HT-29 (cell line): ENCODE data around the gene CACNG5. TPM values are rescaled to one million over a fixed set of nuclear protein-coding genes. Genes with fewer than 3 reads are reported as not detected.
"Not testable (repeated sequence)": the region's sequence is repeated elsewhere in the genome, so short reads cannot be mapped to it uniquely, and the experiment has no call there.

Experiments used
- DNase-seq: peaks from one replicate; pipeline ENCODE4 v3.0.0-alpha.2; 2015; ENCODE audit warnings: low spot score
- total RNA-seq: library from RNA; depleted of rRNA; stranded (reverse); fragments of >200 nt; shearing (Covaris generic); gene quantifications from 2 replicates; pipeline ENCODE4 v1.2.3, GENCODE V29; 2014

Gene CACNG5
- total RNA-seq, 1 experiment from 2014 or later = not detected

DNA sequence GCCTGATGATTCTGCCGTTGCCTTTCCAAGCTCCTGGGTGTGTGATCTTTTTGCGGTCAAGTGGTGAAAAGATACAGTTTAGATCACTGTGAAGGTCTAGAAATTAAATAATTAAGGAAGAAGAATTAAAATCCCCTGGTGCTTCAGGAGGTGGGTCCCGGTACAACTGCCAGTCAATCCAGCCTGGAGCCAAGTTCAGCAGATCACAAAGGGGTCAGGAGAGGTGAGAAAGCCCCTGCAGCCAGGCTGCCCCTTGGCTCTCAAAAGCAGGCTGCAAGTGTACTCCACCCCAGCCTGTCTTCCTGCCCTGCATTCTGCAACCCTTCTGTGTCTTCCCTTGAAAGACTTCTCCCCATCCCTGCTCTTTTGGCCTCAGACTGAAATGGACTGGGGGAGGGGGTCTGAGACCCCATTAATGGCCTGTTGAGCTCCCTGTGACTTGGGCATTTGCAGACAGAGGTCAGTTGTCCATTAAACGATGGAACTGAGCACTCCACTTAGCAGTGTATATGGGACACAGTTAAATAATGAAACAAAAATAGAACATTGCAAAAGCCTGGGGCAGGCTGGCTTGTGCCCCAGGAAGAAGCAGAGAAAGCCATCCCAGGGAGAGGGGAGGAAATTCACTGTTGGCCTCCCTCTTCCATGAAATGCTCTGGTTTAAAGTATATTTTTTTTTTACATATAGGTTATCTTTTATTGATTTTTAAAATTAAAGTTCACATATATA is 15.1 kb downstream of the CACNG5 start:
- DNase-seq = no peak

GRCh38 chr17:66850692-66851091 is 15.8 kb downstream of the CACNG5 start:
- DNase-seq = no peak

- peak; percentile 70 for DNase-seq
Measured at GRCh38 chr17:66855204-66855603, 20.3 kb downstream of the CACNG5 start.

GRCh38 chr17:66858226-66859083 is 23.5 kb downstream of the CACNG5 start:
- DNase-seq = no peak

- no peak for DNase-seq
Measured at GRCh38 chr17:66859353-66859752, 24.4 kb downstream of the CACNG5 start.

- no peak for DNase-seq
Measured at GRCh38 chr17:66860204-66860603, 25.3 kb downstream of the CACNG5 start.

- DNase-seq = no peak
Measured at GRCh38 chr17:66863820-66864219, 28.9 kb downstream of the CACNG5 start.

- DNase-seq = no peak
Measured at GRCh38 chr17:66865151-66865550, 30.2 kb downstream of the CACNG5 start.

DNA sequence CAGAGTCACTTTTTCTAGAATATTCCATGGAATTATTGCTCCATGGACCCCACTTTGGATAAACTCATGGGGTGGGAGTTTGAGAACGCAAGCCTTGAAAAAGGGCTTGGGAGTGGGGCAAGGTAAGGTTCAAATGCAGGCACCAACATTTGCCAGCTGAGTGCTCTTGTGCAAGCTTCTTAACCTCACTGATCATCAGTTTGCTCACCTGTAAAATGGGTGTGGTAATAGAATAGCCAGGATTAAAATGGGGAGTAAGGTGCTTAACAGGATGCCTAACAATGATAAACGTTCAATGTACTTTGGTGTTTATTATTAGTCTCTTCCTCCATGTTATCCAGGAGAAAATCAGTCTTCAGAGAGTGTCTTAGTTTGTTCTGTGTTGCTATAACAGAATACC is 39.0 kb downstream of the CACNG5 start:
- no peak for DNase-seq

GRCh38 chr17:66884931-66885330 is 50.0 kb downstream of the CACNG5 start:
- no peak for DNase-seq

DNA sequence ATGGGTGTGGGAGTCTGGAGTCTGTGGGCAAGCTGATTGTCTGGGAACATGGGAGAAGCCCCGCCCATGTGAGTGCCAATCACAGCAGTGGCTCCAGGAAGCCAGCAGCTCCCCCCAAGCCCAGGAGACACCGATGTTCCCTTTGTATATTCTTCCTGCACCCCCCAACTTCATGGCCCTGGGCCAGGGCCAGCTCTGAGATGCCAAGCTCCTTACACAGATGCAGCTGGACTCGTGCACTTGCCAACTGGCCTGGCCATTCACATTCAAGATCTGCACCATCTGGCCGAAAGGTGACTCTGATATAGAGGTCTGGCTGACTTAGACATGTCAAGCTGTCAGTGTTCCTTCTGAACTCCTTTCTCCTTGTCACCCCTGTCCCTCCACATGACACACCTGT is 50.5 kb downstream of the CACNG5 start:
- DNase-seq = no peak

DNA sequence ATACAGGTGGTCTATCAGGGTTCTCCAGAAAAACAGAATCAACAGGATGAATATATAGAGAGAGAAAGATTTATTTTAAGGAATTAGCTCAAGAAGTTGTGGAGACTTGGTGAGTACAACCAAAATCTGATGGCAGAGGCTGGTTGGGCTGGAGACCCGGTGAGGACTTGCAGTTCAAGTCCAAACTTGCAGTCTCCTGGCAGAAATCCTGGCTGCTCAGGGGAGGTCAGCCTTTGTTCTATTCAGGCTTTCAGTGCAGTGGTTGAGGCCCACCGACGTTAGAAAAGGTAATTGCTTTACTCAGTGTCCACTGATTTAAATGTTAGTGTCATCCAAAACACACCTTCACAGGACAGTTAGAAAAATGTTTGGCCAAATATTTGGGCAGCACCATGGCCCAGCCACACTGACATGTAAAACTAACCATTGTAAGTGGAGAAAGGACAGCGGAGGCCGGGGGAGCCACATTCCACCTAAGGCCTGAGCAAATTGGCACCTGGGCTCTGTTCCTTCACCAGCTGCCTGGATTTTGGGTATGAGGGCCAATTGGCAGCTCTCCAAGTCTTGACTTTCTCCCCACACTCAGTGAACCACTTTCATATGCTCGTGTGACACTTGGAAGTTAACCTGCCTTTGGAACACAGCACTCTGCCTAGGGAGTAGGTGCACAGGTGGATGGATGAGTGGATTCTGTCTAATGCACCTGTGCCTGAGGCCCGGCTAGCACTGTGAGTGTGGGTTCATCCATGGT is 54.7 kb downstream of the CACNG5 start:
- no peak for DNase-seq

DNA sequence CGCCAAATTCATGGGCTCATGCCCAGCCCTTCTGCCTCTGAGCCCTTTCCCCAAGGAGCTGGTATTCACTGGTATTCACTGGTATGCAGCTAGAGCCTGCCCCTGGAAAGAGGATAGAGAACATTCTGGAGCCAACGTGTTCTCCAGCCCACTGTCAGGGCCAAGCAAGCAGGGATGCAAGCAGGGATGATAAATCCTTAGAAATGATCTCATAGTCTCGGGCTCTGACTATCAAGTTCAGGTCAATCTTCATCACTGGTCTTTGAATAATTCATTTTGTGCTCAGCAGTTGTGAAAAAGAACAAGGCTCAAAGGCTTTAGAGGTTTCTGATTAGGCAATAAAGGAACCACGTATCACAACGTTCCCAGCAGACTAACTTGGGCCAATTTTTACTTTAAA is 57.3 kb downstream of the CACNG5 start:
- DNase-seq = no peak

GRCh38 chr17:66893382-66893781 is 58.5 kb downstream of the CACNG5 start:
- no peak for DNase-seq

DNA sequence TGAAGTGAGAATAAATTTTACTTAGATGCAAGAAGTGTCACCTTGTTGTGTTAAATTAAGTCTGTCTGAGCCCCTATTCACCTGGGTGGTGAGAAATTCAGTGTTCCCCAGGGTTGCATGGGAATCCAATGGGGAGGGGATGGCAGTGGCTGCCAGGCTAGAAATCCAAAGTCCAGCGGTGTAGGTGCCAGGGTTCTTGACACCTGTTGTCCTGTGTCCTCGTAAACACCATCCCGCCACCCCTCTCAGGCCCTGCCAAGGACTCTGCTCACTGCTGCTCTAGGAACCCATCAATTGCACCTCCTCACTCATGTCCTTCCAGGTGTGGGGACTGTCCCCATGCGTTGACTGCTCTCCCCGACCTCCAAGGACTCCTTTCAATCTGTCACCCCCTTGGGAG is 58.9 kb downstream of the CACNG5 start:
- no peak for DNase-seq

- DNase-seq = no peak
Measured at GRCh38 chr17:66897141-66897540, 62.2 kb downstream of the CACNG5 start.

GRCh38 chr17:66898536-66898935 is 63.6 kb downstream of the CACNG5 start:
- no peak for DNase-seq

- DNase-seq = peak; percentile 66
Measured at GRCh38 chr17:66900126-66901010, 65.5 kb downstream of the CACNG5 start.

- not testable (repeated sequence) for DNase-seq
Measured at GRCh38 chr17:66903296-66903695, 68.4 kb downstream of the CACNG5 start.

DNA sequence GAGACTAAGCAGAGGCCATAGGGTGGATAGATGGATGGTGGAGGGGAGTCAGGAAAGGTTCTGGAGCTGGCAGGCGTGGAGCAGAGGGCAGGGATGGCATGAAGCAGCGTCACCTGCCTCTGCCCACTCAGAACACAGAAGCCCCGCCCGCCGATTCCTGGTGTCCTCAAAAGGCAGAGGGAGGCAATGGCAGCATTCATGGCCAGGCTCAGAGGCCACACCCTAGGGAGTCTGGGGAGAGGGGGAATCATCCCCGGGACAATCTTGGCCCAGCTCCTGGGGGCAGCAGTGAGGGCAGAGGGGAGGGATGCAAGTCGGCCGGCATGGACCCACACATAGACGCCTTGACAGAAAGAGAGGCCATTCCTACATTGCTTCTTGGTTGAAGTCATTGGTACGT is 68.9 kb downstream of the CACNG5 start:
- DNase-seq = no peak
